RWPE1 (cell line): ENCODE data around the gene KEAP1.
"Not testable (repeated sequence)": the region's sequence is repeated elsewhere in the genome, so short reads cannot be mapped to it uniquely, and the experiment has no call there.

Experiments used
- CTCF ChIA-PET: fragments of 350-600 bp; sonication (Branson Sonifier 250); formaldehyde crosslinking; extraction: SDS; loops from one replicate; lab custom pipeline; 2021; lab: Yijun Ruan, JAX
- POLR2A ChIA-PET: fragments of 400-600 bp; formaldehyde crosslinking; extraction: SDS; loops from one replicate; lab custom pipeline; 2020; ENCODE audit warnings: antibody characterized with exemption; ENCODE audit not compliant: low non-redundant PET; lab: Yijun Ruan, JAX
- DNase-seq: peaks from one replicate; pipeline ENCODE4 v3.0.0; 2012; ENCODE audit warnings: low spot score
- H3K27ac ChIP-seq: fragments of 450-650 bp; 2 replicates; pipeline ENCODE4 v1.5.1; 2017
- CTCF ChIP-seq: fragments of 450-650 bp; conservative IDR thresholded peaks from 2 replicates; pipeline ENCODE4 v1.5.1; 2017; ENCODE audit warnings: low read depth, mild to moderate bottlenecking

Gene KEAP1

GRCh38 chr19:10471909-10472308 is 31.2 kb downstream of the KEAP1 start:
- CTCF ChIA-PET: no interaction called here
- POLR2A ChIA-PET: no interaction called here
- DNase-seq: no peak
- TF ChIP-seq CTCF: peak; percentile 42; the same call in 1 of the 2 replicates
- H3K27ac ChIP-seq: no peak overlapping the region

- ChIA-PET POLR2A (interaction anchor here (0.6 kb wide), 1 partner anchor 1227 kb away, joined by 8 read pairs; no protein-coding TSS in a partner anchor), CTCF (interaction anchor here (0.5 to 1.2 kb wide), 3 partner anchors 12 to 65 kb away, joined by 3 to 4 read pairs (median 4); partner anchors contain the start of gene CDC37)
- DNase-seq: no peak
- no peak for TF ChIP-seq CTCF
- no peak overlapping the region for H3K27ac ChIP-seq
These were observed 35.0 kb downstream of the KEAP1 start for GRCh38 chr19:10468133-10468532.

- H3K27ac ChIP-seq: no peak overlapping the region
- POLR2A ChIA-PET: no interaction called here
These were observed 36.0 kb downstream of the KEAP1 start for GRCh38 chr19:10467104-10467706.

GRCh38 chr19:10464456-10464855 is 38.7 kb downstream of the KEAP1 start:
- TF ChIP-seq CTCF: no peak
- no peak overlapping the region; the same call in 1 of the 2 replicates for H3K27ac ChIP-seq
- ChIA-PET POLR2A (no interaction called here), CTCF (no interaction called here)
- no peak for DNase-seq

More at GRCh38 chr19:10467104-10467706, 36.0 kb downstream of the KEAP1 start:
- CTCF ChIA-PET: interaction anchor here (0.8 kb wide), 1 partner anchor 11 kb away, joined by 3 read pairs; no protein-coding TSS in a partner anchor
- no peak for DNase-seq
- TF ChIP-seq CTCF: no peak

GRCh38 chr19:10462557-10462956 is 40.6 kb downstream of the KEAP1 start:
- CTCF ChIA-PET: no interaction called here
- no peak for TF ChIP-seq CTCF
- DNase-seq: no peak
- no peak overlapping the region for H3K27ac ChIP-seq
- POLR2A ChIA-PET: interaction anchor here (0.6 kb wide), 1 partner anchor 37 kb away, joined by 3 read pairs; no protein-coding TSS in a partner anchor

GRCh38 chr19:10462042-10462441 is 41.1 kb downstream of the KEAP1 start:
- POLR2A ChIA-PET: interaction anchor here (0.6 kb wide), 1 partner anchor 38 kb away, joined by 3 read pairs; no protein-coding TSS in a partner anchor
- DNase-seq: not testable (repeated sequence)
- CTCF ChIA-PET: interaction anchor here (0.6 kb wide), 2 partner anchors 67 to 402 kb away, joined by 3 read pairs; no protein-coding TSS in a partner anchor
- H3K27ac ChIP-seq: peak overlapping the region; percentile 62
